ENCODE measurements around the gene ANO10. TPM values are rescaled to one million over a fixed set of nuclear protein-coding genes. Genes with fewer than 3 reads are reported as not detected.

The ANO10 gene
- total RNA-seq, 4 donors from 2014 or later = 32.8 to 111 (median 54.3) TPM

DNA sequence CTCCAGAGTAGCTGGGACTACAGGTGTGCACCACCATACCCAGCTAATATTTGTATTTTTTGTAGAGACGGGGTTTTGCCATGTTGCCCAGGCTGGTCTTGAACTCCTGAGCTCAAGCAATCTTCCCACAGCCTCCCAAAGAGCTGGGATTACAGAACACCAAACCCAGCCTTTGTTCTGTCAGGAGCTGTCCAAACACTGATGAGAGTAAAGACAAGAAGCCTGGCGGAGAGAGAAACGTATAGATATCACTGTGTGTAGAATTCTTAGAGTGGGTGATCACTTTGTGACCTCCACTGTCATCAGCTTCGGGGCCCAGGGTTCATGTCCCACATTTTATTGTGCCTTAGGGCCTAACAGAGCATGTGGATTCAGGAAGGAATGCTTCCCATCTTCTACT, 176.0 kb downstream of the ANO10 start:
- no peak for TF ChIP-seq CTCF (IDR thresholded peaks at IDR 0.05)
- no peak for TF ChIP-seq POLR2A (IDR thresholded peaks at IDR 0.05)
- intact Hi-C loops (cut with DNase I; ENCODE audit: low total_unique reads) = no loop called here
- no peak for DNase-seq

GRCh38 chr3:43442872-43443395, 178.9 kb downstream of the ANO10 start:
- Histone ChIP-seq H3K4me1 (no peaks in the 10 kb centered on the region), H3K36me3 (no peaks in the 10 kb centered on the region), H3K27me3 (no peaks in the 10 kb centered on the region), H3K4me3 (no peak overlapping the region), H3K9me3 (no peaks in the 10 kb centered on the region), H3K27ac (no peak overlapping the region)
- intact Hi-C loops (cut with DNase I; ENCODE audit: low total_unique reads) = no loop called here
- DNase-seq = no peak
- TF ChIP-seq CTCF (IDR thresholded peaks at IDR 0.05) = no peak
- no peak for TF ChIP-seq POLR2A (IDR thresholded peaks at IDR 0.05)

More for the DNA sequence above, 176.0 kb downstream of the ANO10 start:
- Histone ChIP-seq H3K4me3 (no peak overlapping the region), H3K36me3 (no peaks in the 10 kb centered on the region), H3K4me1 (no peaks in the 10 kb centered on the region), H3K27ac (no peak overlapping the region), H3K9me3 (no peaks in the 10 kb centered on the region), H3K27me3 (no peaks in the 10 kb centered on the region)

DNA sequence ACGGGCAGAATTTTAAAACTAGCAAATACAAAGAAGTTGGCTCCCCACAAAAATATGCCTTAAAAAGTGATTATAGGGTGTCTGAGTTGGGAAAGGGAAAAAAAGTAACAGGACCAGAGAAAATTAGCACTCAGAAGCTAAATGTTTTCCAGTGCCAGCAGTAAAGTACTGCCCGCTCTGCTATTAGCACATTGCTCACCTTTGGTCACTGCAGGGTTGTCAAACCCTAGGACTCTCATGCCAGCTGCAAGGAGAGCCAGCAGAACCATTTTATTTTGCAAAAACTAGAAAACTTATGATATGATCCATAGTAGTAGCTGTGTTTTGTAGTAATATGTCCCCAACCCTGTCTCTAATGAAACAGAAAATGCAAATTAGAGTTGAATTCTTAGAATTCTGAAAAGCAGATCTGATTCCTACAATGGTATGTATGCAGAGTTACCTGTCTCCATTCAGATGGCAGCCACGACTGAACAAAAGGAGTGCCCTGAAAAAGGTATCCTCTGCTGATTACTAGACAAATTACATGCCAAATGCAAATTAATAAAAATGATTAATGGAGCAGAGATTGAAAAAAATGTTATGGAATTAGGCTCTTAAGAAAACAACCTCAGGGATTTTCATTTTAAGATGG, 185.2 kb downstream of the ANO10 start:
- no peak for DNase-seq
- intact Hi-C loops (cut with DNase I; ENCODE audit: low total_unique reads) = no loop called here
- no peaks in the 10 kb centered on the region for H3K36me3 ChIP-seq
- H3K4me1 ChIP-seq = no peaks in the 10 kb centered on the region
- H3K27ac ChIP-seq = no peak overlapping the region
- no peak overlapping the region for H3K4me3 ChIP-seq
- TF ChIP-seq CTCF (IDR thresholded peaks at IDR 0.05) = no peak
- TF ChIP-seq POLR2A (IDR thresholded peaks at IDR 0.05) = no peak
- H3K9me3 ChIP-seq = no peaks in the 10 kb centered on the region
- no peaks in the 10 kb centered on the region for H3K27me3 ChIP-seq

DNA sequence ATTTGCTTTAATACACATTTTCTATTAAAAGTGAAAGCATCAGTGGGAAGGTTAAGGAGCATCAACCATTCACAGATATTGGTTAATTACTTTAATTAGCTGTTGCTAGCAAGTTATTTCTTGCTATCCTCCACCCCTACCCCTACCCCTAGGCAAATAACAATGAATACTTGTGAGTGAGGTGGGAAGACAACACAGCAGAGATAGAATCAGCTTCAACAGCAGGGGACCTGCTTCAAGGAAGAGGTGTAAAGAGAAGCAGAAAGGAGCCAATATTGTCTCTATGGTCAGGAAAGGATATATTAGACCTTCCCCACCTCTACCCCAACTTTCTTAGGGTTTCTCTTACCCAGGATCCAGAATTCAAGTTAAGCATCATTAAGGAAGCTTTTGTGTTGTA, 186.1 kb downstream of the ANO10 start:
- no peaks in the 10 kb centered on the region for H3K27me3 ChIP-seq
- TF ChIP-seq POLR2A (IDR thresholded peaks at IDR 0.05) (no peak), CTCF (IDR thresholded peaks at IDR 0.05) (no peak)
- no peaks in the 10 kb centered on the region for H3K4me1 ChIP-seq
- H3K4me3 ChIP-seq = no peak overlapping the region
- DNase-seq = no peak
- no peaks in the 10 kb centered on the region for H3K36me3 ChIP-seq
- H3K27ac ChIP-seq = no peak overlapping the region
- no peaks in the 10 kb centered on the region for H3K9me3 ChIP-seq
- intact Hi-C loops (cut with DNase I; ENCODE audit: low total_unique reads) = no loop called here

DNA sequence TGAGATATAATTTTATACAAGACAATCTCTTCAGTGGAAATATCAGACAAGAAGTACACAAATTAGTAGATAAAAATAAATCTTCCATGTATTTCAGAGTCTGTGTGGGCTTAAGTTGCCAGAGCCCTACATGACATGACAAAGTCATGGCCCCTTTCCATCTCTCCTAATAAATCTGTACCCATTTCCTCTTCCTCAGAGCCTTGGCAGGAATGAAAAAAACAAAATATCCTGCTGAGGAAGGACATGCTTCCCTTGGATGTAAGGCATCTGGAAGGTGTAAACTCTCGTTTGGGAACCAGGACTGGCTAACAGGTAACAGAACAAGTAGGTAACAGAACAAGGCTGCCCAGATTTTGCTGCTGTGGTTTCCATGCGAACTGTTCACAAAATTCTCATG, 187.4 kb downstream of the ANO10 start:
- H3K36me3 ChIP-seq = no peaks in the 10 kb centered on the region
- no peak for DNase-seq
- intact Hi-C loops (cut with DNase I; ENCODE audit: low total_unique reads) = no loop called here
- H3K27ac ChIP-seq = peak overlapping the region in 1 of 2 donors; percentile 2
- no peaks in the 10 kb centered on the region for H3K9me3 ChIP-seq
- no peaks in the 10 kb centered on the region for H3K4me1 ChIP-seq
- H3K27me3 ChIP-seq = no peaks in the 10 kb centered on the region
- TF ChIP-seq CTCF (IDR thresholded peaks at IDR 0.05) = no peak
- no peak for TF ChIP-seq POLR2A (IDR thresholded peaks at IDR 0.05)
- H3K4me3 ChIP-seq = no peak overlapping the region

Data from uterus (tissue), 4 donors.